Putamen (tissue), 1 donor: ENCODE data around the gene LMF1.
"Not testable (repeated sequence)": the region's sequence is repeated elsewhere in the genome, so short reads cannot be mapped to it uniquely, and the experiment has no call there.

Experiments
- DNase-seq: peaks from one replicate; pipeline ENCODE4 v3.0.0-alpha.2; 2016; ENCODE audit warnings: low spot score

The LMF1 gene

GRCh38 chr16:850668-851067 lies 120.1 kb downstream of the LMF1 start:
- DNase-seq, result no peak

- DNase-seq, result no peak
These were observed 122.1 kb downstream of the LMF1 start for GRCh38 chr16:848510-849253.

- no peak for DNase-seq
These were observed 122.9 kb downstream of the LMF1 start for GRCh38 chr16:847681-848445.

GRCh38 chr16:847151-847550 lies 123.6 kb downstream of the LMF1 start:
- no peak for DNase-seq

- no peak for DNase-seq
These were observed 125.4 kb downstream of the LMF1 start for GRCh38 chr16:845351-845745.

- DNase-seq, result no peak
These were observed 126.0 kb downstream of the LMF1 start for GRCh38 chr16:844638-845350.

- no peak for DNase-seq
These were observed 127.0 kb downstream of the LMF1 start for GRCh38 chr16:843771-844170.

- DNase-seq, result no peak
These were observed 127.8 kb downstream of the LMF1 start for GRCh38 chr16:842711-843560.

- peak; percentile 46 for DNase-seq
These were observed 128.7 kb downstream of the LMF1 start for GRCh38 chr16:842061-842476.

GRCh38 chr16:841455-842060 lies 129.2 kb downstream of the LMF1 start:
- DNase-seq, result no peak

- no peak for DNase-seq
These were observed 130.0 kb downstream of the LMF1 start for GRCh38 chr16:840561-841454.

GRCh38 chr16:839643-840408 lies 131.0 kb downstream of the LMF1 start:
- DNase-seq, result no peak

GRCh38 chr16:838741-839140 lies 132.0 kb downstream of the LMF1 start:
- DNase-seq, result no peak

- not testable (repeated sequence) for DNase-seq
These were observed 134.0 kb downstream of the LMF1 start for GRCh38 chr16:836822-837221.

GRCh38 chr16:836221-836620 lies 134.6 kb downstream of the LMF1 start:
- no peak for DNase-seq

GRCh38 chr16:835373-835772 lies 135.4 kb downstream of the LMF1 start:
- DNase-seq, result no peak

GRCh38 chr16:833411-833810 lies 137.4 kb downstream of the LMF1 start:
- no peak for DNase-seq

- no peak for DNase-seq
These were observed 138.0 kb downstream of the LMF1 start for GRCh38 chr16:832652-833336.
